GM04504 (cell line): Measurements from ENCODE around the gene SEC24D.

Experiments
- DNase-seq: peaks from one replicate; pipeline ENCODE4 v3.0.0-alpha.2; 2012; ENCODE audit warnings: low read depth

Gene SEC24D

DNA sequence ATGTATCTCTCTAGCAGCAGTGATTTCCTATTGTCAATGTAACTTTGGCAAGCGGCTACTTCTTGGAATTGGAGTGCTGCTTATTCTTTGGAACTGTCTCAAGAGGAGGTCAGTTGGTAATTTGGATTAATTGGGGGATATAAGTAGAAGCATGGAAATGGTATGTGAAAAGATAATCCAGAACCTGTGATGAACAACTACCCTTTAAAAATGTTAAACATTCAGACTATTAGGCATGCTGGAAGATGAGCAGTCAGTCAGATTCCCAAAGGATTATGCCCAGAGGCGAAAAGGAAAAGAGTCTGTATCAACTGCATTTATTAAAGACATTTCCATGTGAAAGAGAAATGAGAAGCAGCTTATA is 62.5 kb downstream of the SEC24D start:
- DNase-seq, result no peak

DNA sequence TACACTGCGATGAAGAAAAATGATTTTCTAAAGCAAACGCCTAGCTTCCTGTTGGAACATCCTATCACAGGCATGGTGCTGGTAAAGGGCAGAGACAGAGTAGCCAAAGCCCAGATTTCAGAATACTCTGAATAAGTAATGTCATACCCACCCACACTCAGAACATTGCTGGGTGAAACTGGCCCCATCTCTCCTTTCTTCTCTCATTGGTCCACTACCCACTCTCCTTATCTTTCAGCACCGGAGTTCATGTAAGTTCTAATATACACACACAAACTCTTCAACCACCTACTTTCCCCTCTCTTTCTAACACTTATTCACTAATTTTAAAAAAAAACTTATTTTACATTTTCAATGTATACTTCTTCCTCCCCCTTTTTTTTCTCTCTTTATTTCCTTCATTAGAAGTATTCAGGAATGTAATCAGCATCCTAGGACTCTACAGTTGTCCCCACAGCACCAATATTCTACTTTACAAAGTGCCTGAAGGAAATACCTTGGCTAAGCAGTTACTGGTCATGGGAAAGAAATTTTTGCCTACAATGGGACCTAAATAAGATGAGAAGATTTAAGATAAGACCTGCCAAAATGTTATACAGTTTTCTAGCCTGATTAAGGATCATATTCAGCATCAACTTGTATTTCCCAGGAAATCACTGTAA is 63.0 kb downstream of the SEC24D start:
- no peak for DNase-seq

DNA sequence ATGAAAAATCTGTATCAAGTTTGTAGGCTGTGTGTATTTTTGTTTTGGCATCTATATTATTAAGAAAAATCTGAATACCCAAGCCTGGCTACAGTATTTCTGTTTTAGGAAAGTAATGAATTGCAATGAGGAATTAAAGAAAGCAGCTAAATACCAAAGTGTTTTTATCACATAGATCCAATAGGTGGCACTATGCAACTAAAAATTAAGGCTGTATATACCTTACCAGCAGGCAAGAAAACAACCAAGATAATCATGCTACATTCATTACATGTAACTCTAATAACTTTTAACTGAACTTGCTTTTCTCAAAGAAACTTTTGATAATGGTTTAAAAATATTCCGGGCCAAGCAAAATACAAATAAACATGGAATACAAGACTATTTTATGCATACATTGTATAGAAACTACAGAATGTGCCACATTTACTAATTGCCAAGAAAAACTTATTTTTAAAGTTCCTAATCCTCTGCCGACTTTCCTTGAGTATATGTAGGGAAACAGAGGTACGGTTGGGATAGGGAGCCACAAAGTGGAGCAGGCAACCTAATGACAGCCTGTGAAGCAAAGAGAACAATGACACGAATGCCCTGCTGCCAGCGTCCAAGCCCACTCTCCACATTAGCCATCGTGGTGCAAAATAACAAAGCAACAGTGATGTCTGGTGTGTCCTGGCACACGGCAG is 63.7 kb downstream of the SEC24D start:
- no peak for DNase-seq

DNA sequence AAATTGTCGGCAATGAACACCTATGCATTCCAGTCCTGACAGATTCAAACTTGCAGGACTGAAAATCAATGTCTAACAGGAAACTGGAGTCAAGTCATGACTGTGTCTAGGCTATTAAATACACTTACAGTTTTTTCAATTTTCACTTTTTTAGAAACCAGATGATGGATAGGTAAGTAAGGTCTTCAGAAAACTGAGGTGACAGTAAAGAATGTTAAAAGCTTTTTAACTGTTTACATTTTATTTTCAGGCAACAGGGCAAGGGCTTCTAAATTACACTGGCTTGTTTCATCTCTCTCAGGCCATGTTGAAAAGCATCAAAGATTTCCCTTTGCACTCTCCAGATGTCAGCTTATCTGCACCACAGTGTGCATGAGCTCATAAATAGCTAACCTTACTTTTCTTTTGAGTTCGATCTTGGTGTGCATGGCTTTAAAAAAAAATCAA is 65.2 kb downstream of the SEC24D start:
- DNase-seq, result no peak

DNA sequence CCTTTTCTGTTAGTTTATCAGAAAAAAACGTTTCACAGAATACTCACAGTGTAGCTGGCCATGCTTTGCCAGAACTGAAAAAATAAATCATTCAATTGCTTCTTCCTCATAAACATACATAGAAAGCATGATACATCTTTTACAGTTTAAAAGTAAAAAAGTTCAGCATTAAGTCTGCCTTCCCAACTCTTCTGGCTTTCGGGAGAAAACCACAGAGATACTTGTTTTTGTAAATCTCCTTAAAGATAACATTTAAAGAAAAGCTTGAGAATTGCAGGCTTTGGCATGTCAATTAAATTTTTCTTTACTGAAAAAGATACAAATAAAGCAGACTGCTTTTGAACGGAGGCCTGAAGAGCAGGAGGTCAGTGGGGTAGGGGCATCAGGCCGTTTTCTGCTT is 66.8 kb downstream of the SEC24D start:
- DNase-seq, result no peak

DNA sequence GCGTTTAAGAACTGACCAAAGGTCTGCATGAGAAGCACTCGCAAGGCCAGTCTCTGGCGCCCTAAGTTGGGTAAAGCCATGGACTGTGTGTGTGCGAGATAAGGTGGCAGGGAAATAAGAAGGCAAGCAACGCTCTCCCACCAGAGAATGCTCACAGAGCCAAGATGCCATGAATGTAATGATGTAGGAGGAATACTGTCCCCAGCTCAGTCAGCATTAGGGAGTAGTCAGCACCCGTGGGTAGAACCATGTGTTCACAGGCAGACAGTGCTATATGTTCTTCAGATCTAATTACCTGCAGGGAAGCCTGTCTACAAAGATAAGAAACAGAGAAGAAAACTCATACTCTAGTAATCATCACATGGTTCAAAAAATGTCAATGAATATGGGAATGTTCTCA is 68.8 kb downstream of the SEC24D start:
- no peak for DNase-seq

DNA sequence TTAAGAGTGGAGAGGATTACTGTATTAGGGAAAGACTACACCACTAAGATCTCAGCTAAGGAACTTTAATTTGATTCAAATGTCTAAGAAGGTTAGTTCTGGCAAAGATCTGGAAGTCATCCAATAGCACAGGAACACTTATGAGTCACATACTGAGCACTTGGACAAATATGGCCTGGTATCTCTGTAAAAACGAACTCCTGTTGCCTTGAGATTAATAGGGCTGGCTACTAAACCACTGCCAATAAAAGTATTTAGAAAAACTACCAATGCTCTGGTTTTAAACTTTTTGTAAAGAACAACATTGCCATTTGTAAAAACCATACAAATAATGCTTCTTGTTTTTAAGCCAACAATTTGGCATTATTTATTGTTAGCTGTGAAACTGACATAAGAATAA is 70.5 kb downstream of the SEC24D start:
- DNase-seq, result peak; percentile 95

DNA sequence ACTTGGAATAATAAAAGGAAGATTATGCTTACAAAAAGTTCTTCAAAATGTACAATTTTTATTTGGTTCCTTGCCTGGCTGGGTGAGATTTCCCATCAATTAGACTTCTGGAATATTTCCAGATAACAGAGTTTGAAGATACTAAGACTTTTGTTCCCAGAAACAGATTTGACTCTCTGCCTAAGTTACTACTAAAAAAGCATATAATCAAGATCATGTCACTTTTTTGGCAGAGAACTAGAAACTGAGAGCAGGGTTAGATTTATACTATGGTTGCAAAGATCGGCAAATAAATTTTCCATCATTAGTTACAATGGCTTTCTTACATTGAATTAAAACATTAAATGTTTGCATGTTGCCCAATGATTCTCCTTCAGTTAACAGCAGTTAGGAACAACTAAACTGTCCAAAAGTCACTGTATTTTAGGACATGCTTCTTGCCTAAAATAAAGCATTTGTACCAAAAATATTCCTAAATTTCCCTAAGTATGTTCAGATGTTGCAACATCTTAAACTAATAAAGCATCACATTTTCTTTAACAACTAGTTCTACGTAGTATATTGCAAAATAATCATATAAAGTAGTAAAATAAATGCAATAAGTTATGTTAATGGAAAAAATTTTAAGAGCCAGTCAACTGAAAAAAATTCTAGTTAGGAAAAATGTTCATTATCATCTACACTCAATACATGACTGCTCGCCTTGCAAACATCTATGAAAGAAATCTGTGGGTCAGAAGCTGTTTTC is 73.0 kb downstream of the SEC24D start:
- DNase-seq, result no peak

DNA sequence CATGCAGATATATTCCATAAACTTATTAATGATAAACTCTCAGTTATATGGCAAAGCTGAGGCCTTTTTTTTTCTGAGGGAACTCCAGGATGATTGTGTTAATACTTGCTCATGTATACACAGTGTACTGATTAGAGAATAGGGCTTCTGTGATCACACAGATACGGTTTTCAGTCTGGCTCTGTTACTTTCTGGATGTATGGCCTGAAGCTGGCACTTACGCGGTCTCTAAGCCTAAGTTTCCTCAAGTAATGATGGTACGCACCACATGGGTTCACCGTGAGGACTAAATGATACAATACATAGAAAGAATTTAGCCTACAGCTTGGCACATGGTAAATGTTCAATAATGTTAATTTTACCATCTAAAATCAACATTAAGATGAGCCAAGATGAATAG is 73.8 kb downstream of the SEC24D start:
- no peak for DNase-seq

DNA sequence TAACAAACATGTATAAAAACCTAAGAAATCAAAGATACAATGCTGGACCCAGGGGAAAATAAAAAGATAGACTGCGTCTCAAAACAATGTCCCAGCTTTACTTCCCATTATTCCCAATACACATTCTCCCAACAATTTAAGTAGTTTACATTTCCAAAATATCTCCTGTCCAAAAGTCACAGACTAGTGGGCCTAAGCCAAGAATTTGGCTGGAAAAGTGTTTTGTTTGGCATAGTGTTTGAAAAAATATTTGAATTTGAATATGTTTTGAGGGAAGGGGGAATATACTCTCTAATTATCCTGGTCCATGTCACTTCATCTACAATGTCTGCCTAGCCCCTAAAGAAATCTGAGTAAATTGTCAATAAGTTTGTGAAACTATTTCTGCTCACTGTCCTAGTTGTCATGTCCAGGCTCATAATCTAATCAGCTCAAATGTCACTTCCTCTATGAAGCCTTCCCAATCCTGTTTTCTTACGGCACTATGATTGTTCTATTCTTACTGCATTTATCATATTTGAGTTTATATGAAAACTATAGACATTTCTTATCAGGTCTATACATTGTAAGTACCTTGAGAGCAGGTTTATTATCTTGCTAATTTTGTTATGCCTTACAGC is 74.4 kb downstream of the SEC24D start:
- DNase-seq, result no peak

DNA sequence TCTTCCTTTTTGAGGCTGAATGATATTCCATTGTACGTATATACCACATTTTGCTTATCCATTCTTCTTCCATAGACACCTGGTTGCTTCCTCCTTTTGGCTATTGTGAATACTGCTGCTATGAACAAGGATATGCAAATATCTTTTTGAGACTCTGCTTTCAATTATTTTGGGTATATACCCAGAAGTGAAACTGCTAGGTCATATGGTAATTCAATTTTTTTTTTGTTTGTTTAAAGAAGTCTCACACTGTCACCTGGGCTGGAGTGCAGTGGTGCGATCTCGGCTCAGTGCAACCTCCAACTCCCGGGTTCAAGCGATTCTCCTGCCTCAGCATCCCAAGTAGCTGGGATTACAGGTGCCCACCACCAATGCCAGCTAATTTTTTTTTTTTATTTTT is 75.4 kb downstream of the SEC24D start:
- no peak for DNase-seq

DNA sequence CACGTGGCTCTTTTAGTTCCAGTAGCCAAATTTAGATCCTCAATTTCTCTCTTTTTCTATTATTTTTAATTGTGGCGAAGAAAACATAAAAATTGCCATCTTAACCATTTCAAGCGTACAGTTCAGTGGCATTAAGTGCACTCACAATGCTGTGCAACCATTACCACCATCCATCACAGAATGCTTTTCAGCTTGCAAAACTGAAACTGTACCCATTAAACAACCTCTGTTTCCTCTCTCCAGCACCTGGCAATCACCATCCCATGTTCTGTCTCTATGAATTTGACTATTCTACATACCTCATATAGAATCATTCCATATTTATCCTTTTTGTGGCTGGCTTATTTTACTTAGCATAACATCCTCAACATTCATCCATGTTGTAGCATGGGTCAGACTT is 75.8 kb downstream of the SEC24D start:
- DNase-seq, result no peak

DNA sequence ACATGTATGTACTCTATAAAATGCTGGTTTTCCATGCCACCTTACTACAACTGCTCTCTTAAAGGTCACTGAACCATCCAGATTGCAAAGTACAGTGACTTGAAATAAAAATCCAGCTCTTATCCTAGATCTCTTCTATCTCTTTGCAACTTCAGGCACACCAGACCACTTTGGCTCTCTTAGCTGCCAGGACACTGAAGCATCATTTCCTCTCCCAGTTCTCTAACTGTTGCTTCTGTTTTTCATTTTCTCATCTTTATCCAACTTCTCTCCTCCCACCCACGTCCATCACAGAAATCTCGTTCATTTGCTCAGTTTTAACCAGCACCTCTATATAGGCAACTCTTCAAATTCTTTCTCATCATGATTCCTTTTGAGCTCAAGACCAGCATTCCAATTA is 76.4 kb downstream of the SEC24D start:
- no peak for DNase-seq

DNA sequence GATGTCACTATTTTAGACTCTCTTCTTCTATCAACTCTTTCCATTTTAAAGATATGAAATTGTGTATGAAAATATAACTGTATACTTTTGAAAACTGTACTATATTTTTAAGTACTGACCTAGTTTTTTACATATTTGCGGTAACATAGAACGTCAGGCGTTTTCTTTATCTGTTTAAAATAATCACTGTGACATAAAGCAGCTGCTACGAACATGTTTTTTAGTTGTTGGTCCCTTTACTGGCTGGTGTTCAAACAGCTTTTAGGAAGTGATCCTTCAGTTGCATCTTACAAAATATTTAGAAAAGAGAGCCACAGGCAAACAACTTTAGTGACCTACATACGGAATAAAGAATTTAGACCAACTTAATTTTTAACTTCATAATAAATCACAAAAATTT is 77.6 kb downstream of the SEC24D start:
- DNase-seq, result no peak

DNA sequence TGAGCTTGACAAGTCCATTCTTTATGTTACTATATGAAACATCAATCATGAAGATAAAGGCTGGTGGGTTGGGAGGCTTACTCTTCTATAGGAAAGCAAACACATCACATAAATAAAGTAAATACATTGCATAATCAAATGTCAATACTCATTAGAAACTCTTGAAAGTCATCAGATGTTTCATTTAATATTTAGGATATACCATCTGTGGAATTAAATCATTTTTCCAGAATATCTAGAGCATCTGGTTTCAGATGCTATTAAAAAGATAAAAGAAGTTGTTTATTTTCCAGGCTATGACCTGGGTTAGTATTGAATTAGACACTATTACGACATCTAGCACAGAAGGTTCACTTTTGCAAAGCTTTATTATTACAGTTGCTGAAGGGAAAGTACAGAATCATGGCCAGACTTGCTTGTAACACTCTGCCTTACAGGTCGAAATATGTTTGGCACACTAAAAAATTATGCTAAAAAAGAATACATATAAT is 78.1 kb downstream of the SEC24D start:
- DNase-seq, result no peak

DNA sequence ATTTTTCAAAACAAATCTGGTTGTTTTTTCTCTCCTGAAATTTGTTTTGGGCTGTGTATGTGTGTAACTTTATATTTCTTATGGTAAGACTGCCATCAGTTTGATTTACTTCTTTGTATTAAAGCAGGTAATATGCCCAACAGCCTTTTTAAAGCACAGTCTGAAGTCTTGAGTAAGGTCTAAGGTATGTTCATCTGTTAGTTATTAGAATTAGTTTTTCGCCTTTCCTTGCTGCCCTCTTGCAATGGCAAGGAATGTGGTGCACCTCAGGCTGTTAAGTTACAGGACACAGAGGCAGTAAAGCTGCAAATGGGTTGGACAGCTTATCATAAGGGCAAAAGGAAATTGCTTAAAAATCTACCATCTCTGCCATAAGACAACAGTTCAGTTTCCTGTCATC is 79.0 kb downstream of the SEC24D start:
- no peak for DNase-seq

DNA sequence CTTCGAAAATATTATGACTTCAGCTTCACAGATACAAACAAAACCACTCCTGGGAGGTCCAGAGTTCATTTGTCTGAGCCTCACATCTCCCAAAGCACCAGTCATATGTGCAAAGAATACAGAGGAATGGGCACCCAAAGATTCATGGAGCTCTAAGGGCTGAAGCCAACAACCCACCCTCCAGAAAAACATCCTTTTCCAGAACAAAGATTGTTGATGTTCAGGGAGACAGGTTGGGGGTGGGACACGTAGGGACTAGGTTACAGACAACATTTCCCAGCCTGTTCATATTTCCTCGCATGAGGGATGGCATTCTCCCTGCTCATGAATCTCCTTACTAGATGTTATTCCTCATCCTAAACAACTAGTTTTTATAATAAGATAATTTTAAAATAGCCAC is 79.5 kb downstream of the SEC24D start:
- no peak for DNase-seq

DNA sequence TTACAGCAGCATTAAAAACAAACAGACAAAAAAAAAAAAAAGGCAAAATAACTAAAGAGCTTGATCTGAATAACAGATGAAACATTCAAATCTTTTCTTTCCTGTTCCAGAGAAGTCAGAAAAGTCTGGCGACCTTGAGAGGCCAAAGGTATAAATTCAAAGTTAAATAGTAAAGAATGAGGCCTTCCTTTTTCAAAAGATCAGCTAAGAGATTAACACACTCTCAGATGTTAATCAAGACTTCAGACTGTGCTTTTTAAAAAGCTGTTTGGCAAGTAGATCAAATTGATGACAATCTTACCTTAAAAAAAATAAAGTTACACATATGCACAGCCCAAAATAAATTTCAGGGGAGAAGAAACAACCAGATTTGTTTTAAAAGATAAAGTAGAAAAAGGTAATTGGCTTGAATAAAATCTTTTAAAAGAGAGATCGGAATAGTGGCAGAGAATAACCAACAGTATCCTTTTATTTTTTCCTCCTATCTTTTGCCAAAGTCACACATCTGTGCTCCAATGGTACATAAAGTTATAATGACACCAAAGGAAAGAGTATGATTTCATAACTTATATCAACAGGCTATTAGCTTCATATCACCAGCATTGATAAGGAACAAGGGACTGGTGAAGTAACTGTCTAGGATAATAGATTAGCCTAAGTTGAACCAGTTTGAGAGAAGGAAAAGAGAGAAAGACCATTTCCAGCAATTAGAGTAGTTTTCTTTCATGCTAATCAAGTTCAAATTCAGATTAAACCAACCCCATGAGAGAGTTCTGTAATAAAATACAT is 80.3 kb downstream of the SEC24D start:
- no peak for DNase-seq

DNA sequence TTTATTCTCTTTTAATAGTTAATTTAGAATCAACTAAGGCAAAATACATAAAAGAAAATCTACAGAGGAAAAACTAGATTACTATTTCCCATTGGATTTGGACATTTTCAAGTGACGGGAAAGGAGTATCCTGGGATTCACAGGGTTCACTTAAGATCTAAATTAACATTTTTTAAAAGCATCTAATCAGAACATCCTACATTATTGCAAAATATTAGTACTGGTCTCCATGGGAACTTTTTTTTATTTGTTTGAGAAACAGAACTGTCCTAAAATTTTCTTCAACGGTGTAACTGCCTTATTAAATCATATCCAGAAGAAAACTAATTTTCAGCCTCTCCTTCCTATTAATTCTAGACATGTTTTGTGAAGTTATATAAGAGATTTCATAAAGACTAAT is 81.0 kb downstream of the SEC24D start:
- DNase-seq, result no peak

DNA sequence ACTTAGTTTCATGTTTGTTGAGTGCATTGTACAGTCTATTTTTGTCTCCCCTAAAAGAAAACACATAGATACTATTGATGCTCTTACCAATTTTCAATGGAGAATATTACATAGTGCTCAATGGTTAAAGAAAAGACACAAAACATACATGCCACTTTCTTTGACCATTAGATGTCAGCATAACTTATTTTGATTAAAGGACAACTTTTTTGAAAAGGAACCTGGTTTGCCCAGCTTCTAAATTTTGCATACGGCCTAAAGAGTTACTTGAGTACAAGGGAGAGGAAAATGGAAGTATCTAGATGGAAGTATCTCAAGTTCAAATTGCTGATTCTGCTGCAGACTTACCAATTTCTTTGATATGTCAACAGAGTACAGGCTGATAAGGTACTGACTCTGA is 82.2 kb downstream of the SEC24D start:
- DNase-seq, result no peak

DNA sequence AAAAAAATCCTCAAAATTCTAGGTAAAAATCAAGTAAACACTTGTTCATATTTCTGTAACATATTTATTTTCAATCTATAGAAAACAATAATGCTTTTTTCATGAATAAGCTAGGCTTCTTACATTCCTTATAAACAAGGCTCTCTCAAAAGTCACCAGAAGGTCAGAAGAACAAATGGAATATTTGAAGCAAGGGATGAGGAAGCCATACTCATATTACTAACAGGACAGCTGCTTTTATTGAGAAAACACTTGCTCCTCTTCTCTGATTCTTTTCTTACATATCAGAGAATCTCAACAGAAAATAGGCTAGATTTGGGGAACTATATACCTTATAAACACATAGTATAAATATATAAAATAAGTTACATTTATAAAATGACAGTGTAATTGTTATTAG is 82.8 kb downstream of the SEC24D start:
- no peak for DNase-seq

DNA sequence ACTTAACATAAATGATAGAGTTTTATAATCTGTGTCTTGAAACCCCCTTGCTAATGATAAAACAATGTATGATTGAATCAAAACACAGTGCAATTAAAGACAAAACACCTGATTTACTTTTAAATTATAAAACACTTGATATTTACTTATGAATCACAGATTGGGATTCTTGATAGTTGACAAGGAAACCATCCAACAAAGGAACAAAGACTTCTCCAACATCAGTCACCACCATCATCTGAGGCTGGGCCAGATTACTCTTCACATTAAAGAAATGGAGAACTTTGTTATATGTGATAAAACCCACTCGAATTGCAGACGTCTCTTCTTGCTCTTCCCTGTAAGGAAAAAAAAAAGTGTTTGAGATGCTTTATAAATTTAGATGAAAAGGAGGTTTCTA is 83.4 kb downstream of the SEC24D start:
- DNase-seq, result no peak
